LNCaP clone FGC (cell line): Measurements from ENCODE around the gene NOX3.

ENCODE experiments used
- DNase-seq: peaks from one replicate; pipeline ENCODE4 v3.0.0-alpha.2; 2011; ENCODE audit warnings: low read depth
- H3K4me3 ChIP-seq: 2 replicates; pipeline ENCODE4 v1.5.1; 2011; ENCODE audit warnings: mild to moderate bottlenecking, low read depth, low read length, control low read depth
- CTCF ChIP-seq: IDR thresholded peaks from 2 replicates; pipeline ENCODE4 v1.5.1; 2012; ENCODE audit warnings: mild to moderate bottlenecking; ENCODE audit not compliant: control insufficient read depth, insufficient read depth; ENCODE audit errors: extremely low read depth

Gene NOX3

GRCh38 chr6:155383913-155384312 is 71.7 kb downstream of the NOX3 start:
- TF ChIP-seq CTCF = no peak
- H3K4me3 ChIP-seq = no peak overlapping the region
- no peak for DNase-seq

GRCh38 chr6:155382338-155382685 is 73.3 kb downstream of the NOX3 start:
- H3K4me3 ChIP-seq = no peak overlapping the region
- DNase-seq = no peak

GRCh38 chr6:155381673-155382337 is 73.8 kb downstream of the NOX3 start:
- H3K4me3 ChIP-seq = no peak overlapping the region
- DNase-seq = no peak
- no peak for TF ChIP-seq CTCF

More at GRCh38 chr6:155382338-155382685, 73.3 kb downstream of the NOX3 start:
- TF ChIP-seq CTCF = no peak

- DNase-seq = no peak
These were observed 74.8 kb downstream of the NOX3 start for GRCh38 chr6:155380666-155381332.

GRCh38 chr6:155378724-155379123 is 76.9 kb downstream of the NOX3 start:
- no peak for DNase-seq
- TF ChIP-seq CTCF = no peak
- no peak overlapping the region for H3K4me3 ChIP-seq

More at GRCh38 chr6:155380666-155381332, 74.8 kb downstream of the NOX3 start:
- peak; percentile 34 for TF ChIP-seq CTCF
- no peak overlapping the region for H3K4me3 ChIP-seq

GRCh38 chr6:155378276-155378675 is 77.4 kb downstream of the NOX3 start:
- no peak overlapping the region for H3K4me3 ChIP-seq
- no peak for DNase-seq
- no peak for TF ChIP-seq CTCF
